A549 (cell line): ENCODE measurements around the gene SEC63. TPM values are rescaled to one million over a fixed set of nuclear protein-coding genes. Genes with fewer than 3 reads are reported as not detected.
"Not testable (repeated sequence)": the region's sequence is repeated elsewhere in the genome, so short reads cannot be mapped to it uniquely, and the experiment has no call there.

ENCODE experiments used
- ATAC-seq, 2 experiments: fragments of 200-7000 bp in 1 of 2; fragments of >200 bp in 1 of 2; cut with Nextera tagmentation in 1 of 2; cut with Tn5 transposase in 1 of 2; 3 replicates each; pipeline versions ENCODE4 v1.8.0 to v1.9.1; 2018 to 2020; ENCODE audit warnings: mild to moderate bottlenecking in 1 of 2, moderate library complexity in 1 of 2
- CTCF ChIA-PET: fragments of 300-600 bp; sonication (Branson Sonifier 250); formaldehyde crosslinking; extraction: SDS; loops from one replicate; lab custom pipeline; 2021; ENCODE audit warnings: antibody characterized with exemption, inconsistent platforms; lab: Yijun Ruan, JAX
- POLR2A ChIA-PET: fragments of 350-600 bp; formaldehyde crosslinking; extraction: SDS; loops from one replicate; lab custom pipeline; 2021; ENCODE audit warnings: antibody characterized with exemption, inconsistent platforms; lab: Yijun Ruan, JAX
- DNase-seq, 2 experiments: peaks; one replicate each; pipeline versions ENCODE4 v3.0.0 to v3.0.0-alpha.2; 2011 to 2016; ENCODE audit warnings: low read depth in 1 of 2, low spot score in 1 of 2
- FAIRE-seq: peaks from 2 replicates; lab custom pipeline; 2011; peaks lifted over from hg19 to GRCh38; lab: Jason Lieb, UNC
- H3K27ac ChIP-seq, 2 experiments: fragments of >200 bp; sonication (Bioruptor Twin); formaldehyde crosslinking; 3 replicates each; pipeline ENCODE4 v1.5.1; 2016 to 2017
- H3K4me1 ChIP-seq: fragments of >200 bp; sonication (Bioruptor Twin); formaldehyde crosslinking; 3 replicates; pipeline ENCODE4 v1.6.1; 2016
- H3K4me2 ChIP-seq: fragments of >200 bp; sonication (Bioruptor Twin); formaldehyde crosslinking; 3 replicates; pipeline ENCODE4 v1.6.1; 2016
- H3K4me3 ChIP-seq: fragments of >200 bp; sonication (Bioruptor Twin); formaldehyde crosslinking; 3 replicates; pipeline ENCODE4 v1.5.1; 2016
- H3K9me3 ChIP-seq: fragments of >200 bp; sonication (Bioruptor Twin); formaldehyde crosslinking; 3 replicates; pipeline ENCODE4 v1.6.1; 2016
- BHLHE40 ChIP-seq: IDR thresholded peaks from 2 replicates; pipeline ENCODE4 v1.6.1; 2012; ENCODE audit warnings: low read depth, low read length, inconsistent platforms
- CBX2 ChIP-seq: fragments of 200-600 bp; sonication (generic); IDR thresholded peaks from 2 replicates; pipeline ENCODE4 v1.6.1; 2016; ENCODE audit warnings: low read depth, mild to moderate bottlenecking, borderline replicate concordance
- CHD2 ChIP-seq: fragments of 150-350 bp; IDR thresholded peaks from 2 replicates; pipeline ENCODE4 v1.6.1; 2014; ENCODE audit warnings: low read length; ENCODE audit not compliant: partially characterized antibody
- CHD4 ChIP-seq: fragments of 200-600 bp; sonication (generic); IDR thresholded peaks from 2 replicates; pipeline ENCODE4 v1.6.1; 2016; ENCODE audit warnings: antibody characterized with exemption, mild to moderate bottlenecking, borderline replicate concordance
- EHMT2 ChIP-seq: fragments of 200-600 bp; sonication (generic); IDR thresholded peaks from 2 replicates; pipeline ENCODE4 v1.6.1; 2016; ENCODE audit warnings: antibody characterized with exemption, low read depth, mild to moderate bottlenecking, moderate library complexity
- EP300 ChIP-seq, 2 experiments: fragments of >200 bp; sonication (Bioruptor Twin); formaldehyde crosslinking; IDR thresholded peaks; 2 replicates in 1 of 2; 3 replicates in 1 of 2; pipeline ENCODE4 v1.6.1; 2016 to 2017
- FOSB ChIP-seq: fragments of 250-450 bp; sonication (Bioruptor Pico); IDR thresholded peaks from 2 replicates; pipeline ENCODE4 v1.5.0; 2020; ENCODE audit warnings: mild to moderate bottlenecking, moderate library complexity
- GATA3 ChIP-seq: IDR thresholded peaks from 2 replicates; pipeline ENCODE4 v1.6.1; 2012; ENCODE audit warnings: borderline replicate concordance
- HDAC2 ChIP-seq: fragments of 200-600 bp; sonication (generic); IDR thresholded peaks from 2 replicates; pipeline ENCODE4 v1.6.1; 2016
- HES2 ChIP-seq: fragments of >200 bp; sonication (Bioruptor Twin); formaldehyde crosslinking; IDR thresholded peaks from 2 replicates; pipeline ENCODE4 v1.6.1; 2016
- HOXB5 ChIP-seq: fragments of 250-450 bp; sonication (Bioruptor Pico); IDR thresholded peaks from 2 replicates; pipeline ENCODE4 v1.5.0; 2020; ENCODE audit warnings: mild to moderate bottlenecking, moderate library complexity
- JUNB ChIP-seq: fragments of >200 bp; sonication (Bioruptor Twin); formaldehyde crosslinking; IDR thresholded peaks from 2 replicates; pipeline ENCODE4 v1.6.1; 2016
- KDM1A ChIP-seq: fragments of 200-600 bp; sonication (generic); IDR thresholded peaks from 2 replicates; pipeline ENCODE4 v1.6.1; 2016; ENCODE audit warnings: low read depth, mild to moderate bottlenecking
- MAX ChIP-seq: IDR thresholded peaks from 2 replicates; pipeline ENCODE4 v1.6.1; 2012
- MAZ ChIP-seq: fragments of 150-350 bp; IDR thresholded peaks from 2 replicates; pipeline ENCODE4 v1.6.1; 2014; ENCODE audit warnings: antibody characterized with exemption, low read depth, low read length, borderline replicate concordance
- MYC ChIP-seq: IDR thresholded peaks from 2 replicates; pipeline ENCODE4 v1.6.1; 2012; ENCODE audit warnings: mild to moderate bottlenecking, inconsistent platforms, low read length, improper control_type of control experiment, borderline replicate concordance
- POLR2A ChIP-seq: IDR thresholded peaks from 2 replicates; pipeline ENCODE4 v1.6.1; 2012; ENCODE audit warnings: mild to moderate bottlenecking, low read length
- POLR2AphosphoS2 ChIP-seq: conservative IDR thresholded peaks from 2 replicates; pipeline ENCODE4 v1.6.1; 2012; ENCODE audit warnings: low read length, improper control_type of control experiment, inconsistent platforms
- RAD21 ChIP-seq, 2 experiments: fragments of >200 bp in 1 of 2; sonication (Bioruptor Twin) in 1 of 2; formaldehyde crosslinking in 1 of 2; IDR thresholded peaks in 1 of 2; conservative IDR thresholded peaks in 1 of 2; 2 replicates in 1 of 2; 3 replicates in 1 of 2; pipeline ENCODE4 v1.6.1; 2012 to 2018; ENCODE audit warnings: inconsistent platforms in 1 of 2
- RCOR1 ChIP-seq: fragments of 150-350 bp; IDR thresholded peaks from 2 replicates; pipeline ENCODE4 v1.6.1; 2014; ENCODE audit warnings: antibody characterized with exemption, low read length, low read depth
- RFX5 ChIP-seq: fragments of 450-650 bp; IDR thresholded peaks from 2 replicates; pipeline ENCODE4 v1.7.1; 2014; ENCODE audit warnings: antibody characterized with exemption, mild to moderate bottlenecking, moderate library complexity
- TFCP2L1 ChIP-seq: fragments of 250-450 bp; sonication (Bioruptor Pico); IDR thresholded peaks from 2 replicates; pipeline ENCODE4 v1.5.0; 2021; ENCODE audit warnings: mild to moderate bottlenecking
- ZFP36 ChIP-seq: fragments of 450-650 bp; IDR thresholded peaks from 2 replicates; pipeline ENCODE4 v1.6.1; 2014; ENCODE audit warnings: borderline replicate concordance; ENCODE audit not compliant: partially characterized antibody
- ZNF302 ChIP-seq: fragments of 250-450 bp; sonication (Bioruptor Pico); IDR thresholded peaks from 2 replicates; pipeline ENCODE4 v1.9.0; 2021; ENCODE audit warnings: inconsistent platforms, mild to moderate bottlenecking, moderate library complexity
- WGBS: methylation state at CpG from one replicate; pipeline ENCODE4 v1.1.6; 2017; ENCODE audit errors: missing lambda C conversion rate; 5-methylcytosine and 5-hydroxymethylcytosine counted together
- polyA plus RNA-seq, 4 experiments: library from polyadenylated mRNA; depleted of rRNA in 3 of 4; stranded (reverse); fragments of >200 nt; fragmentation: RNase III in 1 of 4; extraction: RNeasy Plus Mini Kit Qiagen cat#74134 plus additional on column Dnase treatment in 1 of 4; gene quantifications; 2 replicates in 3 of 4; 3 replicates in 1 of 4; pipeline ENCODE4 v1.2.3, GENCODE V29; 2011 to 2017
- TF ChIP-seq, protein P1 (sequence below): fragments of 250-450 bp; sonication (Bioruptor Pico); IDR thresholded peaks from 2 replicates; pipeline ENCODE4 v1.5.0; 2021; ENCODE audit warnings: mild to moderate bottlenecking, moderate library complexity, borderline replicate concordance

The SEC63 gene
- polyA plus RNA-seq, 2 of the 4 experiments (the other 2 are of a cell fraction) = 23.0 to 69.3 TPM

GRCh38 chr6:107941199-107941598, 16.8 kb downstream of the SEC63 start:
- CTCF ChIA-PET = no interaction called here

DNA sequence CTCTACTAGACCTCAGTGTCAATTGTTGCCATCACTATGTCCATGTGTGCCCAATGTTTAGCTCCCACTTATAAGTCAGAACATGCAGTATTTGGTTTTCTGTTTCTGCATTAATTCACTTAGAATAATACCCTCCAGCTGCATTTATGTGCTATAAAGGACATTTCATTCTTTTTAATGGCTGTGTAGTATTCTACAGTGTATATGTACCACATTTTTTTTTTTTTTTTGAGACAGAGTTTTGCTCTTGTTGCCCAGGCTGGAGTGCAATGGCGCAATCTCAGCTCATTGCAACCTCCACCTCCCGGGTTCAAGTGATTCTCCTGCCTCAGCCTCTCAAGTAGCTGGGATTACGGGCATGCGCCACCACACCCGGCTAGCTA, 21.1 kb downstream of the SEC63 start:
- FAIRE-seq, DNase-seq, CTCF ChIA-PET, H3K4me1 ChIP-seq, H3K4me3 ChIP-seq, H3K4me2 ChIP-seq, H3K27ac ChIP-seq, H3K9me3 ChIP-seq, POLR2A ChIA-PET, ATAC-seq: not testable (repeated sequence)
- whole genome bisulfite sequencing = 100% methylated on average over 5 of the region's 5 CpGs

More at GRCh38 chr6:107941199-107941598, 16.8 kb downstream of the SEC63 start:
- no peak for FAIRE-seq
- Histone ChIP-seq H3K4me3 (no peak overlapping the region), H3K4me1 (no peaks in the 10 kb centered on the region; the same call in 2 of the 3 replicates), H3K27ac (no peak overlapping the region), H3K9me3 (no peaks in the 10 kb centered on the region), H3K4me2 (no peak overlapping the region)
- TF ChIP-seq, protein P1, sequence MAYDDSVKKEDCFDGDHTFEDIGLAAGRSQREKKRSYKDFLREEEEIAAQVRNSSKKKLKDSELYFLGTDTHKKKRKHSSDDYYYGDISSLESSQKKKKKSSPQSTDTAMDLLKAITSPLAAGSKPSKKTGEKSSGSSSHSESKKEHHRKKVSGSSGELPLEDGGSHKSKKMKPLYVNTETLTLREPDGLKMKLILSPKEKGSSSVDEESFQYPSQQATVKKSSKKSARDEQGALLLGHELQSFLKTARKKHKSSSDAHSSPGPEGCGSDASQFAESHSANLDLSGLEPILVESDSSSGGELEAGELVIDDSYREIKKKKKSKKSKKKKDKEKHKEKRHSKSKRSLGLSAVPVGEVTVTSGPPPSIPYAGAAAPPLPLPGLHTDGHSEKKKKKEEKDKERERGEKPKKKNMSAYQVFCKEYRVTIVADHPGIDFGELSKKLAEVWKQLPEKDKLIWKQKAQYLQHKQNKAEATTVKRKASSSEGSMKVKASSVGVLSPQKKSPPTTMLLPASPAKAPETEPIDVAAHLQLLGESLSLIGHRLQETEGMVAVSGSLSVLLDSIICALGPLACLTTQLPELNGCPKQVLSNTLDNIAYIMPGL (CRISPR knock-in tag) = no peak
- no peak for TF ChIP-seq CHD4
- TF ChIP-seq RAD21 (conservative IDR thresholded peaks at IDR 0.05 in 1 of 2, IDR thresholded peaks at IDR 0.05 in 1 of 2) = no peak
- TF ChIP-seq CHD2 = no peak
- TF ChIP-seq HDAC2 = no peak
- TF ChIP-seq CBX2 = no peak
- no peak for TF ChIP-seq ZNF302
- no peak for TF ChIP-seq MYC
- no peak for TF ChIP-seq HES2
- no peak for TF ChIP-seq EHMT2
- TF ChIP-seq BHLHE40 = no peak
- no peak for DNase-seq
- POLR2A ChIA-PET = no interaction called here
- no peak for ATAC-seq
- WGBS = 97% methylated on average over 2 of the region's 2 CpGs

DNA sequence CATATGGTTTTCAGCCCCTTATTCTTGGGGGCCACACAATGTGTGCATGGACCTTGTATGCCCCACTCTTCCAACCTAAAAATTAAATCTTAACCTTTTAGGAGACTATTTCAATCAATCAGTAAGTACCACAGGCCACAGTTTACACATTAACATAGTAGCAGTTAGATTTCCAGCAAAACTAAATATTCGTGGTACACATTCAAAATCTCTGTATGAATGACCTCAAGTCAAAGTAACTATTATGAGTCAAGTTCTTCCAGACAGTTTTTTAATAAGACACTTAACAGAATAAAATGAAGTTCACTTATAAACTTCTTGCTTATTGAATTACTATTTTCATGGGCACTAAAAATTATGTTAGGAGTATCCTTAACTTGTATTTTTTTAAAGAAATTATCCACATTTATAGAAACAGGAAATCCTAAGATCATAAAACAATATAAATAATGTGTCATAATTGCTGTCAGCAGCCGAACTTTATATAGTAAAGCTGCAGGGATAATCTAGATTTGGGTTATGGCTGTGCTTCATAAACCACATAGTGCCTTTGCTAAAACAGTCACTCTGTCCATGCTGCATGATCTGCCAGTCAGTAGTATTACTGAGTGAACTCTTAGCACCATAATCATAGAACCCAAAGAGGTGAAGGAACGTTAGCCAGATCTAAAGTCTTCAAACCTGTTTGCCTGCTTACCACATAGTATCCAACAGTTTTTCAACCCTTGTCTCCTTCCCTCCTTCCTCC, 21.7 kb downstream of the SEC63 start:
- FAIRE-seq = no peak
- CTCF ChIA-PET = no interaction called here
- no peak for TF ChIP-seq MAX
- TF ChIP-seq RCOR1 = no peak
- TF ChIP-seq POLR2AphosphoS2 = no peak
- no peak for TF ChIP-seq EP300 (IDR thresholded peaks at IDR 0.05)
- no peak for TF ChIP-seq TFCP2L1 (CRISPR knock-in tag)
- no peak for TF ChIP-seq GATA3
- TF ChIP-seq POLR2A = no peak
- TF ChIP-seq, protein P1 (CRISPR knock-in tag) = no peak
- no peak for TF ChIP-seq KDM1A
- no peak for TF ChIP-seq HES2
- no peak for TF ChIP-seq RFX5
- no peak for TF ChIP-seq HOXB5 (CRISPR knock-in tag)
- no peak for TF ChIP-seq FOSB (CRISPR knock-in tag)
- no peak for TF ChIP-seq MAZ
- TF ChIP-seq ZFP36 = no peak
- TF ChIP-seq JUNB = no peak
- no peak for ATAC-seq
- POLR2A ChIA-PET = no interaction called here
- Histone ChIP-seq H3K4me2 (no peak overlapping the region), H3K4me1 (no peaks in the 10 kb centered on the region; the same call in 2 of the 3 replicates), H3K9me3 (peaks cover 8% of the 10 kb centered on the region; the same call in 2 of the 3 replicates), H3K27ac (no peak overlapping the region), H3K4me3 (no peak overlapping the region)
- WGBS = 73% methylated on average over 3 of the region's 3 CpGs
- DNase-seq = no peak

DNA sequence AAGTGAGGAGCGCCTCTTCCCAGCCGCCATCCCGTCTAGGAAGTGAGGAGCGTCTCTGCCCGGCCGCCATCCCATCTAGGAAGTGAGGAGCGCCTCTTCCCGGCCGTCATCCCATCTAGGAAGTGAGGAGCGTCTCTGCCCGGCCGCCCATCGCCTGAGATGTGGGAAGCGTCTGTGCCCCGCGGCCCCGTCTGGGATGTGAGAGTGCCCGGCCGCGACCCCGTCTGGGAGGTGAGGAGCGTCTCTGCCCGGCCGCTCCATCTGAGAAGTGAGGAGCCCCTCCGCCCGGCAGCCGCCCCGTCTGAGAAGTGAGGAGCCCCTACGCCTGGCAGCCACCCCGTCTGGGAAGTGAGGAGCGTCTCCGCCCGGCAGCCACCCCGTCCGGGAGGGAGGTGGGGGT, 23.8 kb downstream of the SEC63 start:
- H3K27ac ChIP-seq, DNase-seq, H3K4me1 ChIP-seq, H3K4me2 ChIP-seq, FAIRE-seq, POLR2A ChIA-PET, H3K9me3 ChIP-seq, CTCF ChIA-PET, ATAC-seq, H3K4me3 ChIP-seq: not testable (repeated sequence)
- WGBS = no CpG with 5 or more reads among the region's 35 CpGs
